Testis (tissue), 3 donors: Measurements from ENCODE around the gene SH3RF3. TPM values are rescaled to one million over a fixed set of nuclear protein-coding genes. Genes with fewer than 3 reads are reported as not detected.

ENCODE experiments used
- DNase-seq: peaks from one replicate; pipeline ENCODE4 v3.0.0-alpha.2; 2019
- H3K27ac ChIP-seq, 2 donors: fragments of 200-600 bp; sonication (generic); one replicate each; pipeline ENCODE4 v1.5.1; 2019
- H3K27me3 ChIP-seq: fragments of 200-600 bp; sonication (generic); one replicate; pipeline ENCODE4 v1.5.1; 2019
- H3K36me3 ChIP-seq: fragments of 200-600 bp; sonication (generic); one replicate; pipeline ENCODE4 v1.5.1; 2017; ENCODE audit warnings: low read depth; ENCODE audit errors: missing control alignments
- H3K4me1 ChIP-seq: fragments of 200-600 bp; sonication (generic); one replicate; pipeline ENCODE4 v1.5.1; 2019
- H3K4me3 ChIP-seq, 2 donors: fragments of 200-600 bp; sonication (generic); one replicate each; pipeline ENCODE4 v1.5.1; 2017 to 2019
- H3K9me3 ChIP-seq: fragments of 200-600 bp; sonication (generic); one replicate; pipeline ENCODE4 v1.5.1; 2017
- POLR2A ChIP-seq: fragments of 450-650 bp; IDR thresholded peaks from one replicate; pipeline ENCODE4 v1.6.1; 2017; ENCODE audit warnings: antibody characterized with exemption, mild to moderate bottlenecking, moderate library complexity
- WGBS, 2 donors: methylation state at CpG; one replicate each; pipeline ENCODE4 v1.1.5; 2018; 5-methylcytosine and 5-hydroxymethylcytosine counted together
- intact Hi-C: fragments of 100-400 bp; cut with DNase I; formaldehyde crosslinking; loops from one replicate; pipeline ENCODE4 v1.15.1; 2023; ENCODE audit warnings: low total_unique reads
- polyA plus RNA-seq: library from polyadenylated mRNA; stranded (reverse); fragments of 350-450 nt; fragmentation: Illumina TruSeq; extraction: RNeasy Lipid Tissue Mini Kit (QIAGEN cat#74804); gene quantifications from one replicate; pipeline ENCODE4 v1.2.3, GENCODE V29; 2014; ENCODE audit warnings: low read depth, low replicate concordance; ENCODE audit not compliant: insufficient read depth
- total RNA-seq, 2 donors: library from RNA; depleted of rRNA; stranded (reverse); fragments of >200 nt; gene quantifications; one replicate each; pipeline ENCODE4 v1.2.3, GENCODE V29; 2016
- TF ChIP-seq, protein P1 (sequence below), 3 experiments: fragments of 450-650 bp in 2 of 3; fragments of 200-600 bp in 1 of 3; sonication (generic) in 1 of 3; IDR thresholded peaks; one replicate each; pipeline ENCODE4 v1.5.1; 2016 to 2019; ENCODE audit warnings: antibody characterized with exemption in 3 of 3, mild to moderate bottlenecking in 2 of 3, moderate library complexity in 1 of 3

The SH3RF3 gene
- total and polyA plus RNA-seq, 3 donors from 2014 or later, result 9.3 to 20.1 (median 16.5) TPM

DNA sequence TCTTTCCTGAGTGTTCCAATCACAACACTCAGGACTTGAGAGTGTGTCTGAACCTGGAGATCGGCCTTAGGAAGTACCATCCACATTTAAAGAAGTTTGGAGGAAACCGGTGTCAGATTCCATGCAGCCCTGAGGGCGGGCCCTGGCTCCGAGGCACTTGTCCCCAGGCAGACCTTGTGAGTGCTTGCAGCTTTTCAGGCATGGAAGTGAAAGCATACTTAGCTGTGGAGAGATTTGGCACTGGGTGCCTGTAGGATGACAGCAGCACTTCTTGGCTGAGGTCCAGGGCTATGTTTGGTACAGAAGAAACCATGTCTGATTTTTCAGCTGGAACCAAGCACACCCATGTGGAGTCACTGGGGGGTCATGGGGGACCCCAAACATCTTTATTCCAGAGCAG, 253.9 kb downstream of the SH3RF3 start:
- Histone ChIP-seq H3K4me3 (no peak overlapping the region), H3K27ac (no peak overlapping the region), H3K9me3 (no peaks in the 10 kb centered on the region), H3K36me3 (no peaks in the 10 kb centered on the region), H3K27me3 (no peaks in the 10 kb centered on the region), H3K4me1 (peaks cover 22% of the 10 kb centered on the region)
- TF ChIP-seq POLR2A, result no peak
- DNase-seq, result peak; percentile 60
- intact Hi-C loops, result no loop called here
- WGBS, 2 donors, result 41 to 48% methylated on average over 4 of the region's 4 CpGs

DNA sequence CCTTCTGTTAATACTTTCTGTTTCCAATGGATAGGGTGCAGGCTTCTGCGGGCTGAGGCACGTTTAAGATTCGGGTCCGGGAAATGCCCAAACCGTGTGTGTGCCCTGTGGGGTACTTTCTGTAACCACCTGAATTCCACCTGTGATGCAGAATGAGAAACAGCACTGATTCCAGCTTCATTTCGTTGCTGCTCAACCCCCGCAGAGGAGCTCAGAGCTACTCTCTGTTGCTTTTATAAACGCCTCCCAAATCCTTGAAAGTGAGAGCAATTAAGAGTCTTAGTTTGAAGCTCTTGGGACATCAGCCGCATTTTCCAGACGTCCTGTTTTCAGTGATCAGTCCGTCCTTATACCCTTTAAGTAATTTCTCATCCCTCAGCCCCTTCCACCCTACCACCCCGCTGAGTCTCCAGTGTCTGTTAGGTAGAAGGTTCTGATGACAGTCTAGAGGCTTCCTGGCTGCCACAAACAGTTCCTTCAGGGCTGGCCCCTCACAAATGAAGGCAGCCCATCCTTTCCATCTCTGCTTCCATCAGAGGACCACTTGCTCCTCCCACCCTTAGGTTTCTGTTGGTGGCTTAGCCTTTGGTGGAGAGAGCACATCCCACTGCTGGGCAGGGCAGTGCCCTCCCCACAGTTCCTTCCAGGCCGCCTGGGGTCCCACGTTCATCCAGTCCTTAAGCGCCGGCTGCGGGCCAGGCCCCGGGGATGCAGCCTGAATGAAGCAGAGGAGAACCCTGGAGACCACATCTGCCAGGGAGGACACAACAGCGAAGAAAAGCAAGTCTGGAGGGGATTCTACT, 254.7 kb downstream of the SH3RF3 start:
- Histone ChIP-seq H3K4me3 (no peak overlapping the region), H3K9me3 (no peaks in the 10 kb centered on the region), H3K27ac (no peak overlapping the region), H3K36me3 (no peaks in the 10 kb centered on the region), H3K27me3 (no peaks in the 10 kb centered on the region), H3K4me1 (peaks cover 22% of the 10 kb centered on the region)
- intact Hi-C loops, result no loop called here
- 86 to 90% methylated on average over 19 of the region's 19 CpGs for WGBS, 2 donors
- TF ChIP-seq, protein P1, sequence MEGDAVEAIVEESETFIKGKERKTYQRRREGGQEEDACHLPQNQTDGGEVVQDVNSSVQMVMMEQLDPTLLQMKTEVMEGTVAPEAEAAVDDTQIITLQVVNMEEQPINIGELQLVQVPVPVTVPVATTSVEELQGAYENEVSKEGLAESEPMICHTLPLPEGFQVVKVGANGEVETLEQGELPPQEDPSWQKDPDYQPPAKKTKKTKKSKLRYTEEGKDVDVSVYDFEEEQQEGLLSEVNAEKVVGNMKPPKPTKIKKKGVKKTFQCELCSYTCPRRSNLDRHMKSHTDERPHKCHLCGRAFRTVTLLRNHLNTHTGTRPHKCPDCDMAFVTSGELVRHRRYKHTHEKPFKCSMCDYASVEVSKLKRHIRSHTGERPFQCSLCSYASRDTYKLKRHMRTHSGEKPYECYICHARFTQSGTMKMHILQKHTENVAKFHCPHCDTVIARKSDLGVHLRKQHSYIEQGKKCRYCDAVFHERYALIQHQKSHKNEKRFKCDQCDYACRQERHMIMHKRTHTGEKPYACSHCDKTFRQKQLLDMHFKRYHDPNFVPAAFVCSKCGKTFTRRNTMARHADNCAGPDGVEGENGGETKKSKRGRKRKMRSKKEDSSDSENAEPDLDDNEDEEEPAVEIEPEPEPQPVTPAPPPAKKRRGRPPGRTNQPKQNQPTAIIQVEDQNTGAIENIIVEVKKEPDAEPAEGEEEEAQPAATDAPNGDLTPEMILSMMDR (IDR thresholded peaks at IDR 0.05), result no peak
- no peak for TF ChIP-seq POLR2A
- DNase-seq, result no peak

DNA sequence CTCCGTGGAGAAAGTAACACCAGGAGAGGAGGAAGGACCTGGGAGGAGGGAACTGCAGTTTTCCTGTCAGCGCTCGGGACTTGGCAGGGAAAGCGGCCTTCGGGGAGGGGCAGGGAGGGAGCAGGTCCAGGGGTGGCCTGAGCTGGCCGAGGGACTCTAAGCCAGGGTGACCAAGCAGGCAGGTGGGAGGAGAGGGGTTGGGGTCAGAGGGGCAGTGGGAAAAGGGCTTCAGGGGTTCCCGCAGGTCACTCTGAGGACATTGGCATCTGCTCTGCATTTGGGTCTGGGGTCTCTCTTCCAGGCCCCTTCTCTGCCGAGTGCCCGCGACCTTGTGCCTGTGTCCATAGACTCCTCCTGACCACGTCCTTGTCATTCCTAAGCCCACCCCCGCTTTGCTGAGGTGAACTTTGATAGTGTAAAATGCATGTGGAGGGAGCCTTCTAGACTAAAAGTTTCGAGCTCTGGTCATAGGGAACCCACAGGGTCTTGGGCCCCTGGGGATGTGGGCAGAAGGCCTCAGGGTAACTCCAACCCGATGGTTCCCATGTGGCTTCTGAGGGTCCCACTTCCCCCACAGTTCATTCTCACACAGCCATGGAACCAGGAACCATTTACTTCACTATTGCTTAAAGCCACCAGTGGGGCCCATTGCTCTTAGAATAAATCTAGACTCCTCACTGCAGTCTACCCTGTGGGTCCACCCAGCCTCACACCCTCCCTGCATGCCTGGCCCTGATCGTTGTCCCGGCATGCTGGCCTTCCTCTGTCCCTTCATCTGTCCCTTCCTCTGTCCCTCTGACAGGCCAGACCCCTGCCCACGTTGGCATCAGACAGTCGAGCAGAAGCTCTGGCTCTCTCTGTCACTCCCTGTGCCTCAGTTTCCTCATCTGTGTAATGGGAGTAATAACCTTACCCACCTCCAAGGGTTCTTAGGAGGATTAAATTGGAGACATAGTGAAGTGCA, 255.6 kb downstream of the SH3RF3 start:
- H3K4me3 ChIP-seq, result no peak overlapping the region
- no peaks in the 10 kb centered on the region for H3K9me3 ChIP-seq
- H3K36me3 ChIP-seq, result no peaks in the 10 kb centered on the region
- DNase-seq, result no peak
- no peak for TF ChIP-seq POLR2A
- TF ChIP-seq, protein P1 (IDR thresholded peaks at IDR 0.05), result no peak
- intact Hi-C loops, result no loop called here
- H3K27me3 ChIP-seq, result no peaks in the 10 kb centered on the region
- WGBS, 2 donors, result 66 to 79% methylated on average over 16 to 18 of the region's 18 CpGs
- H3K27ac ChIP-seq, result no peak overlapping the region
- H3K4me1 ChIP-seq, result peaks cover 22% of the 10 kb centered on the region

DNA sequence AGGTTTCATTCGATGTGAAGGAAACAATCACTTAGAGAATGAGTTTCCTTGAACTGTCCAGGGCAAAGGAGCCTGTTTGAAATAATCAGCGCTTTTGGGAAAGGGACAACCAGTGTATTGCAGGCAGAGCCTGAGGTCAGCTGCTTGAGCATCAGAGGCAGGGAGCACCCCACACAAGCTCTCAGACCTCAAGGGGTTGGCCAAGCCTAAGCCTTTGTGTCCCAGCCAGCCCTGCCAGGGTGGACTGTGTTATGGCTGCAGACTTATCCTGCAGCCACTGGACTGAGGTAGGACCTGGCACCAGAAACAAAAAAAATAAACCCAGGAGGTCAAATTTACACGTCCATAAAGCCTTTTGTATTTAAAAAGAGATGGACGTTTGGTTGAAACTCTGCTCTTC, 256.5 kb downstream of the SH3RF3 start:
- DNase-seq, result no peak
- peaks cover 22% of the 10 kb centered on the region for H3K4me1 ChIP-seq
- no peaks in the 10 kb centered on the region for H3K36me3 ChIP-seq
- intact Hi-C loops, result no loop called here
- no peaks in the 10 kb centered on the region for H3K27me3 ChIP-seq
- H3K27ac ChIP-seq, result no peak overlapping the region
- no peak overlapping the region for H3K4me3 ChIP-seq
- TF ChIP-seq, protein P1 (IDR thresholded peaks at IDR 0.05), result no peak
- no peak for TF ChIP-seq POLR2A
- WGBS, 2 donors, result 38 to 52% methylated on average over 4 of the region's 4 CpGs
- H3K9me3 ChIP-seq, result no peaks in the 10 kb centered on the region

DNA sequence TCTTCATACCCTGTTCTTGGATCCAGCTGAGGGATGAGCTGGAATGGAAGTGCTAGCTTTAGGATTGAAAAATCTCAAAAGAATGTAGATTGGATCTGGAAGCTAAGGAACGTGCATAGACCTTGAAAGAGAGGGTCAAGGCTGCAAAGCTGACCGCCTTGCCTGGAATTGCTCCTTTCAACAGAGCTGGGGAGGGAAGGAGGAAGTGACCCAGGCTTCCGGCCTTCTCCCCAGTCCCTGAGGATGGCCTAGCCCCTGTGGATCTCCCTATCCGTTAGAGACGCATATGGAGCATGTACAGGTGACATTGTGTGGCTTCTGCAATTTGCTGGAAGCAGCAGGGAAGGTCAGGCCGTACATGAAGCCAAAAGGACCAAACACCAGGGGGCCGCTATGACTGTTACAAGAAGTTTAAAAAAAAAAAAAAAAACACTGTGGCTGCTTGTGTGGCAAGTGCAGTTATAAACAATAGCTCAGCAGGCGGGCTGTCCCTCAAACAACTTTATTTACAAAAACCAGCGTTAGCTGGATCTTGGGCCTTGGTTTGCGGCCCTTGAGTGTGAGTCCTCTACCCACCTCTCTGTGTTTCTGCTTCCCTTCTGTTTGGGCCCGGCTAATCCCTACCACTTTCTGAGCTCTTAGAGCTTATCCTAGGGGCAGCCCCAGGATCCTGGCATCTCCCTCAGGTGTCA, 257.1 kb downstream of the SH3RF3 start:
- Histone ChIP-seq H3K9me3 (no peaks in the 10 kb centered on the region), H3K4me3 (no peak overlapping the region), H3K36me3 (no peaks in the 10 kb centered on the region), H3K27me3 (no peaks in the 10 kb centered on the region), H3K27ac (peak overlapping the region in 1 of 2 donors; percentile 15), H3K4me1 (peaks cover 22% of the 10 kb centered on the region)
- intact Hi-C loops, result no loop called here
- WGBS, 2 donors, result 66 to 73% methylated on average over 11 of the region's 11 CpGs
- TF ChIP-seq, protein P1 (IDR thresholded peaks at IDR 0.05), result no peak
- no peak for TF ChIP-seq POLR2A
- no peak for DNase-seq
